Muscle layer of duodenum (tissue), 2 donors: Measurements from ENCODE around the gene TMEM217.

Experiments
- H3K27ac ChIP-seq: one replicate; pipeline ENCODE4 v1.7.0; 2013; ENCODE audit warnings: mild to moderate bottlenecking, low read length
- H3K27me3 ChIP-seq: one replicate; pipeline ENCODE4 v1.7.0; 2013; ENCODE audit warnings: low read depth, mild to moderate bottlenecking, control low read depth, low read length
- H3K36me3 ChIP-seq, 2 donors: one replicate each; pipeline ENCODE4 v1.7.0; 2013; ENCODE audit warnings: low read length in 2 of 2, control low read depth in 1 of 2, mild to moderate bottlenecking in 1 of 2; ENCODE audit not compliant: insufficient read depth in 2 of 2, control insufficient read depth in 1 of 2
- H3K4me1 ChIP-seq, 2 donors: one replicate each; pipeline ENCODE4 v1.7.0; 2013; ENCODE audit warnings: low read length in 2 of 2, mild to moderate bottlenecking in 2 of 2, control low read depth in 1 of 2, moderate library complexity in 1 of 2; ENCODE audit not compliant: insufficient read depth in 2 of 2, control insufficient read depth in 1 of 2
- H3K4me3 ChIP-seq, 2 donors: one replicate each; pipeline ENCODE4 v1.7.0; 2013; ENCODE audit warnings: low read length in 2 of 2, low read depth in 1 of 2, mild to moderate bottlenecking in 1 of 2
- H3K9me3 ChIP-seq, 2 donors: one replicate each; pipeline ENCODE4 v1.7.0; 2013; ENCODE audit warnings: low read length in 2 of 2, control low read depth in 1 of 2, mild to moderate bottlenecking in 1 of 2; ENCODE audit not compliant: control insufficient read depth in 1 of 2
- donor health status: healthy.

TMEM217 gene

DNA sequence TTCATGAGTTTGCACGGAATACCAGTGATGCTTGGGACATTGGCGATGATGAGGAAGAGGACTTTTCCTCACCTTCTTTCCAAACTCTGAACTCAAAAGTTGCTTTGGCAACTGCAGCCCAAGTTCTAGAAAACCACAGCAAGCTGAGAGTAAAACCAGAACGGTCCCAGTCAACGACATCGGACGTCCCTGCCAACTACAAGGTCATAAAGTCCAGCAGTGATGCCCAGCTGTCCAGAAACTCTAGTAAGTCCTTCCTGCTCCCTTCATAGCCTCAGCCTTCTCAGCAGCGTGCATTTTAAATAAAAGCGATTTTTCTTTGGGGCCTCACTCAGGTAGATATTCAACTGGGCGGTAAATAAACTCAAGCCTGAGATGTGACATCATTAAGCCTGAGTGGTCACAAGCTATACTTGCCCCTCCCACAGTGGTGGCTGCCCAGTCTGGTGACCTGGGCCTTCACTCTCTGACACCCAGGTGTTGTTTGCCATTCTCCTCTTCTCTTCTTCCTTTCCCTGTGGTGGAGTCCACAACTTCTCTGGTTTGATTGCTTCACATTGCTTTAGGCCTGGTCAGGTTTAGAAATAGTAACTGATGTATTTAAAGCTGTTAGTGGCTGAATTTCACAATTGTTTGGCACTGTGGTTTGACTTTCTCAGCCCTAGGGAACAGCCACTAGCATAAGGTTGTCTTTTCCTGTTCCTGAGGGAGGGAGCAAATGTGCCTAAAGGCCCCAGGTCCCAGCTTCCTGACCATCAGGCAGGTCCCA, 21.6 kb upstream of the TMEM217 start:
- no peaks in the 10 kb centered on the region for H3K27me3 ChIP-seq
- H3K4me3 ChIP-seq, result no peak overlapping the region
- no peak overlapping the region for H3K27ac ChIP-seq
- no peaks in the 10 kb centered on the region for H3K9me3 ChIP-seq
- peaks cover 6 to 33% of the 10 kb centered on the region in 2 donors for H3K4me1 ChIP-seq
- peaks cover 3 to 33% of the 10 kb centered on the region in 2 donors for H3K36me3 ChIP-seq

DNA sequence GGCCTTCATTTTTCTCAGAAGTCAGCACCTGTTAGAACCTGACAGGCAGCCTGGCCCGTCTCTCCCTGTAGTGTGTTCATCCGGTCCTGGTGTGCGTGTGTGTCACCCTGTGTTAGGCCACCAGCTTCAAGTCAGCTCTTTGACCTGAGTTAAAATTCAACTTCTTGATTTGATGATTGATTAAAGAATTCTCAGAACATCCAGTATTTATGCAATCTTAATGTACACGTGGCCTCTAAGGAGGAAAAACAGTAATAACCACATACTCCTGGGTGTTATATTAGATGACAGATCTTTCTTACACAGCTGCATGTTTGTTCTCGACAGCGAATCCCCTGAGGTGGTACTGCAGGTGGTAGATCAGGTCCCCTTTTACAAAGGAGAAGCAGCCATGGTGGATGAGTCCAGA, 19.1 kb upstream of the TMEM217 start:
- H3K27me3 ChIP-seq, result no peaks in the 10 kb centered on the region
- H3K4me1 ChIP-seq, result peaks cover 6 to 11% of the 10 kb centered on the region in 2 donors
- no peak overlapping the region for H3K4me3 ChIP-seq
- H3K36me3 ChIP-seq, result peaks cover 0 to 21% of the 10 kb centered on the region in 2 donors
- H3K9me3 ChIP-seq, result no peaks in the 10 kb centered on the region
- no peak overlapping the region for H3K27ac ChIP-seq

DNA sequence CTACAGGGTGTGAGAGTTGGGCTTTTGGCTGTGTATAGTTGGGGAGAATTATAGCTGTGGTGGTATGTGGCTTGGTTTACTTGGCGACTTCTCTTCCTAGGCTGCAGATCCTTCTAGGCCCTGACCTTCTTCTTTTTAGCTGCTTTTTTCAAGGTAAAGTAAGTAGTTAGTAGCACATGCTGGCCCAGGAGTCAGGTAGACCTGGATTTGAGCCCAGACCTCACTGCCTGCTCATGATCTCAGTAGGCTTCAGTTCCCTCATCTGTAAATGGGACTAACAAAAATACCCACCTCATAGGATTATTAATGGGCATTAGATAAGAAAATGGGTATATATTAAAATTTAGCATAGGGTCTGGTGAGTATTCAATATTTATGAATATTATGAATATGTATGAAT, 17.4 kb upstream of the TMEM217 start:
- Histone ChIP-seq H3K4me1 (peaks cover 6 to 8% of the 10 kb centered on the region in 2 donors), H3K9me3 (no peaks in the 10 kb centered on the region), H3K36me3 (peaks cover 3 to 16% of the 10 kb centered on the region in 2 donors), H3K4me3 (no peak overlapping the region), H3K27ac (no peak overlapping the region), H3K27me3 (no peaks in the 10 kb centered on the region)

DNA sequence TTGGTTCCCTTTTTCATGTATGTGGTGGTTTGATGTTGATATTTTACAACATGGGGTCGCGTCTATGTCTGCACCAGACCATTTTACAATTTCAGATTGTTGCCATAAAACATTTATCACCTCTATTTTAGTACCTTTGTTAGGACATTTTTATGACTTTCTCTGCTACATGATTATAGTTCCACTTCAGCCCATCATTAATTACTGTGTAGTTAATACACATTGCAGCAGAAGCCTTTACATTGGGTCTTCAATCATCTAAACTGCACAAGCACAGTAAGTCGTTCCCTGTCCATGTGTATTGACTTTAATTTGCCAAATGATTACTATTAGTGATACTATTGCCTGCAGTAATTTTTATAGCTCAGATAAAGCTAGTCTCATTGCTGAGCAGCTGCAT, 15.7 kb upstream of the TMEM217 start:
- no peaks in the 10 kb centered on the region for H3K27me3 ChIP-seq
- no peaks in the 10 kb centered on the region for H3K4me1 ChIP-seq
- H3K36me3 ChIP-seq, result peaks cover 3 to 11% of the 10 kb centered on the region in 2 donors
- H3K4me3 ChIP-seq, result no peak overlapping the region
- H3K9me3 ChIP-seq, result no peaks in the 10 kb centered on the region
- no peak overlapping the region for H3K27ac ChIP-seq

DNA sequence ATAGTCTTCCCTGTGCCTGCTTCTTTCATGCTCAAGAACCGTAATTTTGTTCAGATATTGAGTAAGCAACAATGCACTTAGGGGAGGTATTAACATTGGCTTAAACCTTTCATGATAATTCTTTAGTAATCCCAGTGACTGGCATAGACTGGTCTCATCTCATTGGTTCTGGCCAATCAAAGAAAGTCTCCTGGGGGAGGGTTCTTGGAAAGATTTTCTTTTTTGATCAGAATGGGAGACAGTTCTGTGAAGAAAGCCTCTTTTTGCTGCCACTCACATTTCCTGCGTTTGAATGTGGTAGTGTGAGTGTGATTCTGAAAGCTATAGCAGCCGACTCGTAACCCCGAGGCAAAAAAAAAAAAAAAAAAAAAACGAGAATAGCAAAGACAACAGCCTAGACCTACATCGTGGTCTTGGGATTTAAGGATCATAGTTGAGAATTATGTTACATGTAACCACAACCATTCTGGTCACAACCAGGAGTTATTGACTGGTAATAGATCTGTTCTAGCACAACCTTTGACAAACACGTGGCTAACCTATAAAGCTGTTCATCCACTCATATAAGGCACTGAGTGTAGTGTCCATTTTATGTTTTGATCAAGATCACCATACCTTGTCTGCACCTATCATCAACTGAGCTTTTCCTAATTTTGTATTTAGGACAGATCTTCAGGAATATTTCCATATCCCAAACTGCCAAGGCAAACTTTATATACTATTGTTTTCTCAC, 15.1 kb upstream of the TMEM217 start:
- Histone ChIP-seq H3K4me3 (no peak overlapping the region), H3K9me3 (no peaks in the 10 kb centered on the region), H3K27me3 (no peaks in the 10 kb centered on the region), H3K36me3 (peaks cover 3 to 11% of the 10 kb centered on the region in 2 donors), H3K4me1 (no peaks in the 10 kb centered on the region), H3K27ac (no peak overlapping the region)

DNA sequence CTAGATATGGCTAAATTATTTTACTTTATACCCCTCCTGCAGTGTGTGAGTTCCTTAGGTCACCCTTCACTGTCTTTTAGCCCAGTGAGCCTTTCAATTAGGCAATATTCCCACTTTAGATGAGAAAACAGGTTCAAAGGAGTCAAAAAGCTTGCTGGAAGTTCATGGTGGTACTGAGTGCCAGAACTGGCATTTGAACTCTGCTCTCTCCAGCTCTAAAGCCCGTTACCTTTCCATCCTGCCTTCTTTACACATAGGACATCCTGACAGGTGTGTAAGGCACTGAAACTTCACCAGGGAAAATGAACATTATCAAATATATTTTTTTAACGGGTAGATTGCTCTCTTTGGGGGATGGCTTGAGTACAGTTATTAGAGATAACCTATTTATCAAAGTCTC, 11.2 kb upstream of the TMEM217 start:
- Histone ChIP-seq H3K4me3 (no peak overlapping the region), H3K9me3 (no peaks in the 10 kb centered on the region), H3K27ac (no peak overlapping the region), H3K36me3 (peaks cover 3 to 11% of the 10 kb centered on the region in 2 donors), H3K4me1 (peaks cover 0 to 6% of the 10 kb centered on the region in 2 donors), H3K27me3 (no peaks in the 10 kb centered on the region)

DNA sequence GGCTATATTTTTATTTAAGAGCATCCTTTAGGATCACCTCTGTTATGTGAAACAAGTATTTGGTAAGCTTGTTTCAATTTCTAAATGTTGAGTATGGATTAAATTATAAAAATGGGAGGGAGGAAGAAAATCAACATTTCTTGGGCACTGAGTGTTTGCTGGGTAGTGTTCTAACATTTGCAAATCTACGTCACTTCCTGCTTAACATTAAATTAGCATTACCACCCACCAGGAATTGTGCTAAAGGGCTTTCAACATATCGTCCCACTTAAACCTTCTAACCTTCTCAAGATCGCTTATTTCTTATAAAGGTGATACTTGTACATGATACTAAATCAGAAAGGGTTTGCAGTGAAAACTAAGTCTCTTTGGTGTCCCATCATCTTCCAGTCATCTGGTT, 7.9 kb upstream of the TMEM217 start:
- no peaks in the 10 kb centered on the region for H3K9me3 ChIP-seq
- no peaks in the 10 kb centered on the region for H3K27me3 ChIP-seq
- H3K4me3 ChIP-seq, result no peak overlapping the region
- H3K36me3 ChIP-seq, result peaks cover 3 to 11% of the 10 kb centered on the region in 2 donors
- peaks cover 0 to 6% of the 10 kb centered on the region in 2 donors for H3K4me1 ChIP-seq
- no peak overlapping the region for H3K27ac ChIP-seq

DNA sequence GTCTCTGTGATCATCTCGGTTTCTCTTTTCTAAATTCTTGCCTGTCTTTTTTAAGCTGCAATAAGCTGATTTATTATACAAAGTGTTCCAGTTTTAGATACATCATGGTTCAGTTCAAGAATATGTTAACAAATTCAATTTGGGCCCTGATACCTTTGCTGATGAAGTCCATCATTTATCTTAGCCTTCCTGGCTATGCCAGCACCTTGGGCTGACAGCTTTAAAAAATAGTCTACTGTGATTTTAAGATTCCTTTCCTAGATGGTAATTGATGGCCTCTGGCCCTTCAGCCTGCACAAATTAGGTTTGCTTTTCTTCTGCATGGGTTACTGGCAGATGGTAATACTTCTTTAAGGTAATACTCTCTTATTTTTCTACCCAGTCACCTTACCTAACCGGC, 7.1 kb upstream of the TMEM217 start:
- H3K9me3 ChIP-seq, result no peaks in the 10 kb centered on the region
- peaks cover 0 to 6% of the 10 kb centered on the region in 2 donors for H3K4me1 ChIP-seq
- no peak overlapping the region for H3K27ac ChIP-seq
- peaks cover 0 to 7% of the 10 kb centered on the region in 2 donors for H3K36me3 ChIP-seq
- H3K27me3 ChIP-seq, result no peaks in the 10 kb centered on the region
- H3K4me3 ChIP-seq, result no peak overlapping the region

DNA sequence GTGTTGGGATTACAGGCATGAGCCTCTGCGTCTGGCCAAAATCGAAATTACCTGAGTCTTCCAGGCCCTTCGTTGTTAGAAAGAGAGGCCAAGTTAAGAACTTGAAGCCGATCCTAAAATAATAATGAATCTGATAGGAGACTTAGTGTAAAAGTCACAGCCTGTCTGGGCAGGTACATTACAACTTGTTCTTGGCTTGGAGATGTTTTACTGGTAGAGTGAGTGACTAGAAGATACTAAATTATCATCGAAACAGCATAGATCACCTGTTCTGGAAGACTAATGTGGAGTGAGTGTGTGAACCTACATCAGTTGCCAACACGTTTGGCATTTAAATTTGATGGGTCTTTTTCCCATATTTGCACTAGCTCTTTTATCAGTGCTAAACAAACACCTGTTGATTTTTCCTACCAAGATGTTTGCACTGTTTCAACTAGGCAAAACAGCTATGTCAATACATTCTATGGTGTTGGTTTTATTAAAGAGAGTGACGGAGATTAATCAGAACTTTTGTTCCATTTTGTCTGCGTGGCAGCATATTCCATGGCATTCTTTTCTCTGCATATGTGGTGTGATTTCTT, 4.6 kb upstream of the TMEM217 start:
- Histone ChIP-seq H3K4me3 (no peak overlapping the region), H3K36me3 (no peaks in the 10 kb centered on the region), H3K4me1 (peaks cover 4 to 19% of the 10 kb centered on the region in 2 donors), H3K9me3 (no peaks in the 10 kb centered on the region), H3K27ac (no peak overlapping the region), H3K27me3 (no peaks in the 10 kb centered on the region)

DNA sequence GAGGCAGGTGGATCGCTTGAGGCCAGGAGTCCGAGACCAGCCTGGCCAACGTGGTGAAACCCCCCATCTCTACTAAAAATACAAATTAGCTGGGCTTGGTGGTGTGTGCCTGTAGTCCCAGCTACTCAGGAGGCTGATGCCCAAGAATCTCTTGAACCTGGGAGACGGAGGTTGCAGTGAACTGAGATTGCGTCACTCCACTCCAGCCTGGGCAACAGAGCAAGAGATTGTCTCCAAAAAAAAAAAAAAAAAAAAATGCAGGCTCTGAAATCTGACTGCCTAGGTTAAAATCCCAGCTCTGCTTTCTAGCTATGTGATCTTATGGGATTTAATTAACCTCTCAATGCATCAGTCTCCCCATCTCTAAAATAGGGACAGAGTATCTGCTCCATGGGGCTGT, 3.3 kb upstream of the TMEM217 start:
- H3K27me3 ChIP-seq, result no peaks in the 10 kb centered on the region
- no peaks in the 10 kb centered on the region for H3K9me3 ChIP-seq
- H3K4me3 ChIP-seq, result no peak overlapping the region
- H3K36me3 ChIP-seq, result no peaks in the 10 kb centered on the region
- H3K27ac ChIP-seq, result no peak overlapping the region
- peaks cover 8 to 27% of the 10 kb centered on the region in 2 donors for H3K4me1 ChIP-seq

DNA sequence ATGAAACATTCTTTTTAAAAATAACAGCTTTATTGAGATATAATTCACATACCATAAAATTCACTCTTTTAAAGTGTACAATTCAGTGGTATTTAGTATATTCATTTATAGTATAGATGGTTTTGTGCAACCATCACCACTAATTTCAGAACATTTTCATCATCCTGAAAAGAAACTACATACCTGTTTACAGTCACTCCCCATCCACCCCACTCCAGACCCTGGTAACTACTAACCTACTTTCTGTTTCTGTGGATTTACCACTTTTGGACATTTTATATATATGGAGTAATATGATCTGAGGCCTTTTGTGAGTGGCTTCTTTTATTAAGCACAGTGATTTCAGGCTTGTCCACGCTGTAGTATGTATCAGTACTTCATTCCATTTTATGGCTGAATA, 2.5 kb upstream of the TMEM217 start:
- no peaks in the 10 kb centered on the region for H3K9me3 ChIP-seq
- no peak overlapping the region for H3K4me3 ChIP-seq
- H3K27ac ChIP-seq, result no peak overlapping the region
- peaks cover 8 to 26% of the 10 kb centered on the region in 2 donors for H3K4me1 ChIP-seq
- H3K36me3 ChIP-seq, result no peaks in the 10 kb centered on the region
- no peaks in the 10 kb centered on the region for H3K27me3 ChIP-seq
